GM18868 (cell line): ENCODE data around the gene TSPAN2.
"Not testable (repeated sequence)": the region's sequence is repeated elsewhere in the genome, so short reads cannot be mapped to it uniquely, and the experiment has no call there.

Experiments used
- ATAC-seq: cut with Tn5 transposase; IDR thresholded peaks from one replicate; pipeline ENCODE4 v1.9.1; 2021; ENCODE audit warnings: mild to moderate bottlenecking, moderate library complexity; ENCODE audit not compliant: unreplicated experiment

The TSPAN2 gene

GRCh38 chr1:115041654-115042053 lies 47.6 kb downstream of the TSPAN2 start:
- no peak for ATAC-seq

DNA sequence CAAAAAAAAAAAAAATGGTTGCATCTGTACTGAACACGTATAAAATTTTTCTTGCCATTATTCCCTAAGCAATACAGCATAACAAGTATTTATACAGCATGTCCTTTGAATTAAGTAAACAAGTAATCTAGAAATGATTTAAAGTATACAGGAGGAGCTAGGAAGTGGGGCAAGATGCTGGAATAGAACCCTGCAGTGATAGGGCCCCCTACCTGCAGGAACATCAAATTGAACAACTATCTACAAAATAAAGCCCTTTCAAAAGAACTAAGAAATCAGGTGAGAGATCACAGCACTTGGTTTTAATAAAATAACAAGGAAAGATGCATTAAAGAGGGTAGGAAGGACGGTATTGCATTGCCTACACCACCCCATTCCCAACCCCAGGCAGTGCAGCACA lies 48.8 kb downstream of the TSPAN2 start:
- ATAC-seq: no peak

DNA sequence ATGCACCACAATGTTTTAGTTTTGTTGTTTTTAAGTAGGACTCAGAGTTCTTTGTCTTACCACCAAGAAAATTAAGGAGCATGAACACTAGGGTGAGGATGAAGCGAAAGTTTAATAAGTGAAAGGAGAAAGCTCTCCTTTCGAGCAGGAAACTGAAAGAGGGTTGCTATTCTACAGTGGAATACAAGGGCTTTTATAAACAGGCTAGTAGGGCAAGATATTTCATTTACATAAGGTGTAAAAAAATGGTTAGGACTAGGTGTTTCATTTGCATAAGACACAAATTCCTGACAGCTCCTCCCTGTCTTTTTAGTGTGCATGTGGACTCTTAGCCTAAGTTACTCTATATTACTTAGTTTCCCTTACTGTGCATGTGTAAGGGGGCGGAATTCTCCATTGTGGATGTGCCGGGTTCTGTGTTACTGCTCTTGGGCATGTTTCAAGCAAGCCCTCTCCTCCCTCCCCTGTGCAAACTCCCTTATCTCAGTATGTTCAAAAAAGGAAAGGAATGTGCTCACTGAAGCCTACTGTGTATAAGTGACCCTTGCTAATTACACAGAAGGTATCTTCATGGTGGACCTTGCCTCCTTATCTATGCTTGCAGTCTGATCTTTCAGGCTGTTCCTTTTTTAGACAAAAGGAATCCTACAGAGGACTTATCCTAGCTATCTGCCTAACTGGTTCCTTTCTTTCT lies 52.3 kb downstream of the TSPAN2 start:
- no peak for ATAC-seq

- ATAC-seq: no peak
Observed at GRCh38 chr1:115035652-115036051, 53.7 kb downstream of the TSPAN2 start.

GRCh38 chr1:115031595-115031994 lies 57.7 kb downstream of the TSPAN2 start:
- ATAC-seq: no peak

DNA sequence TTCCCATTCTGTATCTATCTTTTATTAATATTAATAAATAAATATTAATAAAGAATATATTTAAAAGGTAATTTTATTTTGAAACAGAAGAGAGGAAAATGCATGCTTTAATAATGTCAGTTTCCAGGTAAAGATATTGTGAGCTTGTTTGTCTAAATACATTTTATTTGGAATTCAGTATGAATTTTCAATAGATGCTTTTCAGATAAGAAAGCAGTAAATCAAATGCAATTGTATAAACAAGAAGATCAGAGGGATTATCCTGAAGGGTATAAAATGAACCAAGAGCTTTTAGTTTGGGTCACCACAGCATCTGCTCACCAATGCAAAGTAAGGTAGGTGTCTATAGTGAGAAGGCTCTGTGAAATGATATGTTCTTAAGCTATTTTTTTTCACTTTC lies 59.8 kb downstream of the TSPAN2 start, which contains the start of gene TSHB:
TSS of gene TSHB (plus strand) at position 301 of the 400 bp plus-strand sequence. CDS start 3,537 bp downstream, outside the sequence.
- ATAC-seq: no peak

- no peak for ATAC-seq
Observed at GRCh38 chr1:115023593-115023992, 65.7 kb downstream of the TSPAN2 start.

DNA sequence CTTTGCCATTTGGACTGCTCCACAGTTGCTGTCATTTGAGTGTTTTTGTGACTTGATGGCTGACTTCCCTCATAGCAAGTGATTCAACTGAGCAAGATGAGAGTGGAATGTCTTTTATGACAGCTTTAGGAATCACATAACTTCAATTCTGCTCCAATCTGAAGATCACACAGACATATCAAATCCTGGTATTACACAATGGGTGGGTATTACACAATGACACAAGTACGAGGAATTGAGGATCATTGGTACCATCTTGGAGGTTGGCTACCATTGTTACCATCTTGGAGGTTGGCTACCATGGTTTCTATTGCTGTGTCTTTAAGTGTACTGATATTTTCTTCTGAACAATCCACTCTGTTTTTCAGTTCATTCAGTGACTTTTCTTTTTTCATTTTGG lies 68.2 kb downstream of the TSPAN2 start:
- ATAC-seq: no peak

- ATAC-seq: not testable (repeated sequence)
Observed at GRCh38 chr1:115019549-115019948, 69.8 kb downstream of the TSPAN2 start.

- ATAC-seq: no peak
Observed at GRCh38 chr1:115013792-115014191, 75.5 kb downstream of the TSPAN2 start.

- no peak for ATAC-seq
Observed at GRCh38 chr1:115012434-115012833, 76.9 kb downstream of the TSPAN2 start.

DNA sequence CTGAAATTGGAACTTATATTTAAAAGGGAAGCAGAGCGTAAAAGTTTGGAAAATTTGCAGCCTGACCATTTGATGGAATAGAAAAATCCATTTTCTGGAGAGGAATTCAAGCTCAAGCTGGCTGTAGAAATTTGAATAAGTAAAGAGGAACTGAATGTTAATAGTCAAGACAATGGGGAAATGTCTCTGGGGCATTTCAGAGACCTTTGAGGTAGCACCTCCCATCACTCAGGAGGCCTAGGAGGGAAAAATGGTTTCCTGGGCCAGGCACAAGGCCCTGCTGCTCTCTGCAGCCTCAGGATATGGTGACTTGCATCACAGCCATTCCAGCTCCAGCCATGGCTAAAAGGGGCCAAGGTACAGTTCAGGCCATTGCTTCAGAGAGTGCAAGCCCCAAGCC lies 77.3 kb downstream of the TSPAN2 start:
- ATAC-seq: no peak

DNA sequence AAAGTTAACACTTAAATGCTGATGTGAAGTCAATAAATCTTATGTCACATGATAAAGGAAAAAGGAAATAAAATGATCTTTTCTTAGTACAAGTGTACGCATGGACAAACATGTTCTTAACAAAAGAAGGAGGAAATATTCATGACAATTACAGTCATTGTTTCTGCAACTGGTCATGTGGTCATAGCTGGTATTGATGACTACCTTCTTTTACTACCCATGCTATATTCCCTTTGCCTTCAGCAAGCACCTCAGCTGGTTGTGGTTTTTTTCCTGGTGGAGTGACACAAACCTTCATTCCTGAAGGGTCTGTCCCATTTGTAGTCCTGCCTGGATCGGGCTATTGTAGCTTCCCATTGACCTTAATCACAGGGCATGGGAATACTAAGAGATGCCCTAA lies 83.1 kb downstream of the TSPAN2 start:
- ATAC-seq: no peak
